Activated naive CD4-positive, alpha-beta T cell treated with anti-CD3 and anti-CD28 coated beads for 36 hours (primary cell): ENCODE measurements around the gene NAXD. TPM values are rescaled to one million over a fixed set of nuclear protein-coding genes. Genes with fewer than 3 reads are reported as not detected.

ENCODE experiments used
- CTCF ChIA-PET: fragments of 350-600 bp; sonication (Branson Sonifier 250); formaldehyde crosslinking; loops from one replicate; lab custom pipeline; 2021; ENCODE audit warnings: antibody characterized with exemption; lab: Charles Lee
- DNase-seq: peaks from one replicate; pipeline ENCODE4 v3.0.0-alpha.2; 2020
- H3K27ac Mint-ChIP-seq: one replicate; pipeline ENCODE4 v1.8.0; 2021; ENCODE audit warnings: mild to moderate bottlenecking, mixed read lengths
- H3K27me3 Mint-ChIP-seq: one replicate; pipeline ENCODE4 v1.8.0; 2021; ENCODE audit warnings: low read depth, mixed read lengths
- H3K36me3 Mint-ChIP-seq: one replicate; pipeline ENCODE4 v1.8.0; 2021; ENCODE audit warnings: low read depth, mixed read lengths
- H3K4me1 Mint-ChIP-seq: one replicate; pipeline ENCODE4 v1.8.0; 2021; ENCODE audit warnings: low read depth, mixed read lengths
- H3K4me3 Mint-ChIP-seq: one replicate; pipeline ENCODE4 v1.8.0; 2021; ENCODE audit warnings: mild to moderate bottlenecking, moderate library complexity, mixed read lengths
- H3K9me3 Mint-ChIP-seq: one replicate; pipeline ENCODE4 v1.8.0; 2021; ENCODE audit warnings: mixed read lengths
- intact Hi-C: fragments of 100-400 bp; cut with micrococcal nuclease; formaldehyde crosslinking; loops from one replicate; pipeline ENCODE4 v1.15.1; 2023
- total RNA-seq, 2 experiments: library from RNA; stranded (reverse); gene quantifications; one replicate each; pipeline ENCODE4 v1.2.3, GENCODE V29; 2021

Gene NAXD
- total RNA-seq, 2 experiments from 2014 or later = 20.8 to 23.3 TPM

GRCh38 chr13:110578363-110578762, 37.0 kb upstream of the NAXD start:
- intact Hi-C loops = loop anchor here (5.0 kb wide), 1 partner anchor 121 kb away; no protein-coding TSS in a partner anchor
- Mint-ChIP-seq H3K4me1 (peaks cover 10% of the 10 kb centered on the region), H3K27me3 (peaks cover 33% of the 10 kb centered on the region), H3K27ac (no peak overlapping the region), H3K4me3 (no peak overlapping the region), H3K36me3 (no peaks in the 10 kb centered on the region), H3K9me3 (no peaks in the 10 kb centered on the region)
- CTCF ChIA-PET = interaction anchor here (1.5 to 1.6 kb wide), 2 partner anchors 15 to 122 kb away, joined by 6 to 7 read pairs; no protein-coding TSS in a partner anchor
- no peak for DNase-seq

GRCh38 chr13:110580800-110581199, 34.5 kb upstream of the NAXD start:
- Mint-ChIP-seq H3K4me3 (no peak overlapping the region), H3K36me3 (no peaks in the 10 kb centered on the region), H3K4me1 (peaks cover 4% of the 10 kb centered on the region), H3K27me3 (peaks cover 18% of the 10 kb centered on the region), H3K27ac (no peak overlapping the region), H3K9me3 (no peaks in the 10 kb centered on the region)
- no peak for DNase-seq
- intact Hi-C loops = no loop called here
- CTCF ChIA-PET = no interaction called here

DNA sequence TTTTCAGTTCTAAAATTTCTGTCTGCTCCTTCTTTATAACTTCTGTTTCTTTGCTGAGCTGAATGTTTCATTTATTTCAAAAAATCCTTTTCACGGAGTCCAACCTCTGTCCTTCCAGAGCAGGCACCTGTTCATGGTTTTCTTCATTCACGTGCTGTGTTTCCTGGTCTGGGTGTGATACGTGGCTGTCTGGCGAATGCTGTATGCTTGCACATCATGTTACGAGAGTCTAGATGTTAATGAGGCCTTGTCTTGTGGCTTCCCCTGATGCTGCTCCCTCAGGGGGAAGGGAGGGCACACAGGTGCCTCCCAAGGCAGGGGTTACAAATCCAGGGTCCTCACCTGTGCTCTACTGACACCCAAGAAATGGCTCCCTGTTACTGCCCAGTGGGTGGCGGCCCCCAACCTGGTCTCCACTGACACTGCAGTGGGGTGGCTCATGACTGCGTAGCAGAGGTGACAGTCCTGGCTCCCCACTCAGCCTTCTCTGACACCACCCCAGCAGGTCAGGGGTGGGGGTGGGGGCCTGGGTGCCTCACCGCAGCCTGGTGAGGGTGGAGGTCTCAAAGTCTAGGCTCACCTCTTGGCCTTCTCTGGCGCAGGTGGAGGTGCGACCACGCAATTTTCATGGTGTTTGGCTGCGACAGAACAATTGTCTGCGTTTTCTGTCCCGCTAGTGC, 33.7 kb upstream of the NAXD start:
- intact Hi-C loops = no loop called here
- CTCF ChIA-PET = interaction anchor here (0.7 kb wide), 1 partner anchor 322 kb away, joined by 3 read pairs; no protein-coding TSS in a partner anchor
- Mint-ChIP-seq H3K4me3 (no peak overlapping the region), H3K9me3 (no peaks in the 10 kb centered on the region), H3K36me3 (no peaks in the 10 kb centered on the region), H3K27ac (no peak overlapping the region), H3K27me3 (peaks cover 13% of the 10 kb centered on the region), H3K4me1 (no peaks in the 10 kb centered on the region)
- DNase-seq = no peak

DNA sequence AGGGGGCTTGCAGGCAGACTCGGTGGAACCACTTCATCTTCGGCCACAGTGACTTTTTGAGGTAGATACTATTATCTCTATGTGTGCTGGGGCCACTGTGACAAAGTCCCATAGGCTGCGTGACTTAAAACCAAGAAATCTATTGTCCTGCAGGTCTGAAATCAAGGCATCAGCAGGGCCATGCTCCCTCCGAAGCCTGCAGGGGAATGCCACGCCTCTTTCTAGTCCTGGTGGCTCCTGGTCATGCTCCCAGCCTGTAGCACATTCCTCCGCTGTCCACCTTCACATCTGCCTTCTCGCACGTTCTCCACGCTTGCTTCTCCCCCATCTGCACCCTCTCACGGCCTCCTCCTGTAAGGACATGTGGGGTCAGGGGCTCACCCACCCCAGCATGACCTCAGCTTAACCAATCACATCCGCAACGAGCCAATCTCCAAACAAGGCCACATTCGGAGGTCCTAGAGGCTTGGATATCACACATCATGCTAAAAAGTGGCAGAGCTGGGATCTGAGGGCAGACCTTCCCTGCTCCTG, 32.9 kb upstream of the NAXD start:
- DNase-seq = no peak
- Mint-ChIP-seq H3K27ac (no peak overlapping the region), H3K9me3 (no peaks in the 10 kb centered on the region), H3K4me3 (no peak overlapping the region), H3K27me3 (peaks cover 13% of the 10 kb centered on the region), H3K4me1 (no peaks in the 10 kb centered on the region), H3K36me3 (no peaks in the 10 kb centered on the region)
- intact Hi-C loops = no loop called here
- CTCF ChIA-PET = interaction anchor here (0.7 kb wide), 1 partner anchor 332 kb away, joined by 3 read pairs; the partner anchor contains the start of gene ANKRD10

DNA sequence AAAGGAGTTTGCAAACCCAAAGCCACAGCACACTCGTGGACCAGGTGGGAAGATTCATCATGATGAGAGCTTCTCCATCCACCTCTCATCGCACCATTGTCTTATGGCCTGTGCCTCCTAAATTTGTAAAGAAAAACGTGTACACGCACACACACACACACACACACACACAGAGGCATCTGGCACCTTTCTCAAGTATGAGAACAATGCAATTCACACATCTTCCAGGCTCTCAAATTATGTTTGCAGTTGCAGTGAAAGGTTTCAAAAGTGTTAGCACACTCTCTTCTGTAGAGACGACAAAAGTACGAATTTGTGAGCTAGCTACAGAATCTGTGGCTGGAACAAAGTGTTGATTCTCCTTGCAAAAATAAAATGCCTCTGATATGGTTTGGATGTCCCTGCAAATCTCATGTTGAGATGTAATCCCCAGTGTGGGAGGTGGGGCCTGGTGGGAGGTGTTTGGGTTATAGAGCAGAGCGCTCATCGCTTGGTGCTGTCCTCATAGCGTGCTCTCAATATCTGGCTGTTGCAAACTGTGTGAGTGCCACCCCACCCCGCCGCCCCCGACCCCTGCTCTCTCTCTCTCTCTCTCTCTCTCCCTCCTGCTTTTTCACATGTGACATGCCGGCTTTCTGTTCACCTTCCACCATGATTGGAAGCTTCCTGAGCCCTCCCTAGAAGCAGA, 32.0 kb upstream of the NAXD start:
- CTCF ChIA-PET = interaction anchor here (0.7 to 1.5 kb wide), 2 partner anchors 10 to 331 kb away, joined by 3 to 5 read pairs; partner anchors contain the start of gene ANKRD10
- Mint-ChIP-seq H3K9me3 (no peaks in the 10 kb centered on the region), H3K4me1 (no peaks in the 10 kb centered on the region), H3K4me3 (no peak overlapping the region), H3K36me3 (no peaks in the 10 kb centered on the region), H3K27ac (no peak overlapping the region), H3K27me3 (peaks cover 13% of the 10 kb centered on the region)
- intact Hi-C loops = no loop called here
- no peak for DNase-seq

DNA sequence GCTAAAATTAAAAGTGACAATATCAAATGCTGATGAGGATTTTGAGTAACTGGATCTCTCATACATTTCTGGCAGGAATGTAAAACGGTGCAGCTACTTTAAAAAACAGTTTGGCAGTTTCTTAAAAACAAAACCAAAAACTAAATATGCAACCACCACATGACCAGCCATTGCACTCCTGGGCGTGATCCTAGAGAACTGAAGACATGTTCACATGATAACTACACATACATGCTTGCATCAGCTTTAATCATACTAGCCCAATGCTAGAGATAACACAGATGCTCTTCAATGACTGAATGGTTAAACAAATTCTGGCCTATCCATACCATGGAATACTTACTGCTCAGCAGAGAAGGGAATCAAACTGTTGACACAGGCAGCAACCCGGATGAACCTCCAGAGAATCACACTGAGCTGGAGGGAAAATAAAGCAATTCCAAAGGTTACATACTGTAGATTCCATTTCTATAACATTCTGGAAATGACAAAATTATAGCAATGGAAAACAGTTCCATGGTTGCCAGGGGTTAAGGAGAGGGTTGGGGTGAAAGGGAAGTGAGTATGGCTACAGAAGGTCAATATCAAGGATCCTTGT, 25.5 kb upstream of the NAXD start:
- Mint-ChIP-seq H3K4me3 (no peak overlapping the region), H3K36me3 (no peaks in the 10 kb centered on the region), H3K27ac (no peak overlapping the region), H3K9me3 (no peaks in the 10 kb centered on the region), H3K4me1 (peaks cover 3% of the 10 kb centered on the region), H3K27me3 (peaks cover 2% of the 10 kb centered on the region)
- no peak for DNase-seq
- intact Hi-C loops = loop anchor here (5.0 kb wide), 3 partner anchors 133 to 462 kb away; no protein-coding TSS in a partner anchor
- CTCF ChIA-PET = no interaction called here

DNA sequence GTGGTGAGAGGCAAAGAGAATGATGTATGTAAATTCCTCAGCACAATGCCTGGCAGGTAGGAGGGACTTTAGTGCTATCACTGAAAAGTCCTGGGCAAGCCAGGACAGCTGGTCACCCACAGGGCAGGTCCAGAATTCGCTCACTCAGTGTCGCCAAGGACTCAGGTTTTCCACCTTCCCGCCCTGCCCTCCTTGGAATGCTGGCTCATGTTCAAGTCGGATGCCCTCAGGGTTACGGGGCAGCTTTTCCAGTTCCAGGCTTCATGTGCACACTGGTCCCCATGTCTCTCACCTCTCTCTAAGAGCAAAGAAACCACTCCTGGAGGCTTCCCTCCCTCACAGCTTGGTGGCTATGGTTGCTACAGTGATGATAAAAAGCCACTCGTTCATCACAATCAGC, 24.8 kb upstream of the NAXD start:
- DNase-seq = no peak
- no peaks in the 10 kb centered on the region for H3K36me3 Mint-ChIP-seq
- H3K27ac Mint-ChIP-seq = no peak overlapping the region
- H3K4me1 Mint-ChIP-seq = peaks cover 3% of the 10 kb centered on the region
- no peaks in the 10 kb centered on the region for H3K27me3 Mint-ChIP-seq
- H3K4me3 Mint-ChIP-seq = no peak overlapping the region
- H3K9me3 Mint-ChIP-seq = no peaks in the 10 kb centered on the region
- CTCF ChIA-PET = no interaction called here
- intact Hi-C loops = loop anchor here (5.0 kb wide), 3 partner anchors 133 to 462 kb away; no protein-coding TSS in a partner anchor

- Mint-ChIP-seq H3K36me3 (no peaks in the 10 kb centered on the region), H3K9me3 (no peaks in the 10 kb centered on the region), H3K27ac (no peak overlapping the region), H3K27me3 (no peaks in the 10 kb centered on the region), H3K4me3 (no peak overlapping the region), H3K4me1 (peaks cover 3% of the 10 kb centered on the region)
- intact Hi-C loops = loop anchor here (1.0 to 5.0 kb wide), 4 partner anchors 135 to 460 kb away; no protein-coding TSS in a partner anchor
- DNase-seq = no peak
- CTCF ChIA-PET = interaction anchor here (0.7 to 2.4 kb wide), 4 partner anchors 8 to 137 kb away, joined by 5 to 16 read pairs (median 8); no protein-coding TSS in a partner anchor
These were observed 22.7 kb upstream of the NAXD start for GRCh38 chr13:110592665-110593064.

GRCh38 chr13:110593430-110594130, 21.8 kb upstream of the NAXD start:
- no peaks in the 10 kb centered on the region for H3K9me3 Mint-ChIP-seq
- H3K27me3 Mint-ChIP-seq = no peaks in the 10 kb centered on the region
- DNase-seq = peak; percentile 21
- H3K4me1 Mint-ChIP-seq = peaks cover 3% of the 10 kb centered on the region
- CTCF ChIA-PET = interaction anchor here (0.6 to 2.5 kb wide), 15 partner anchors 9 to 410 kb away, joined by 3 to 16 read pairs (median 5); no protein-coding TSS in a partner anchor
- no peak overlapping the region for H3K4me3 Mint-ChIP-seq
- no peaks in the 10 kb centered on the region for H3K36me3 Mint-ChIP-seq
- intact Hi-C loops = loop anchor here (1.0 to 5.0 kb wide), 4 partner anchors 136 to 459 kb away; no protein-coding TSS in a partner anchor
- no peak overlapping the region for H3K27ac Mint-ChIP-seq

DNA sequence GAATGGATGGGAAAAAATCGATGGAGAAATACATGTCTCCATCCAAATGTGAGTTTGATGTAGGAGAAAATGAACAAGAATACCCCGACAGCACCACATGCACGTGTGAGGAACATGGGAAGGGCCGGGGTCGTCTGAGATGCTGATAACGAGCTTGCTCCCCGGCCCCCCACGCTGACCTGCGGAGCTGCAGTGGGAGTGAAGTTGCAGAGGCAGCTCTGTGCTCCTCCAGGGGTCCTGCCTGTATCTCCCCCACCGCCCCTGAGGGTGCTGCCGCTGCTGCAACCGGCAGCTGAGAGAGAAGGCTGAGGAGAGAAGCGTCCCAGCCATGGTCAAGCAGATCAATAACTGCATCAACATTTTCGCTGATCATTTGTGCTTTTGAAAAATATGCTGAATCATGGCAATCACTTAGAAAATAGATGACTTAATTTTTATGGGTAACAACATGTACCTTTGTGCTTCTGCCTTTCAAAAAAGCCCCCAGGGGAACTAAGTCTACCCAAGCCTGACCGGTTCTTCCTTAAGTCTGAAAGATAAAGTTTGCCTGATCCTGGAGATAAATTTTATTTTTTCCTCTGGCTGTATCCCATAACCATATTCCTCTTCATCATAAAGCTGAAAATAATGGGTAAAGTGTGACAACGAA, 18.2 kb upstream of the NAXD start:
- no peak overlapping the region for H3K4me3 Mint-ChIP-seq
- no peak overlapping the region for H3K27ac Mint-ChIP-seq
- intact Hi-C loops = no loop called here

DNA sequence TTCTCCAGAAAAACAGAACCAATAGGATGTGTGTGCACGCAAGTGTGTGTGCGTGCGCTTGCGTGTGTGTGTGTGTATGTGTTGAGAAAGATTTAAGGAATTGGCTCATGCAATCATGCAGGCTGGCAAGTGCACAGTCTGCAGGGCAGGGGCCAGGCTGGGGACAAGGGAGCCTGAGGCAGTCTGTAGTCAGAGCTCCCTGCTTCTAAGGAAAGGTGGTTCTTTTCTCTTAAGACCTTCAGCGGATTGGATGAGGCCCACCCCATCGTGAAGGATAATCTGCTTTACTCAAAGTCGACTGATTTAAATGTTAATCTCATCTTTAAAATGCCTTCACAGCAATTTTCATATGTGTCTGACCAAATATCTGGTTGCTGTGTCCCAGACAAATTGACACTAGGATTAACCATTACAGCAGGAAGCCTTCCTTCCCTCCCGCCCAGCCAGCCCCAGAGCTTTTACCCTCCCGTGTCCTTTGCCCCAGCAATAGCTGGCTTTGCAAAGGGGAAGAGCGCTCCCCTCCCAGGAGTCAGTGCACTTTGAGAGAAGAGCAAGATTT, 15.0 kb upstream of the NAXD start:
- intact Hi-C loops = no loop called here
- DNase-seq = no peak
- Mint-ChIP-seq H3K4me1 (no peaks in the 10 kb centered on the region), H3K9me3 (no peaks in the 10 kb centered on the region), H3K27me3 (no peaks in the 10 kb centered on the region), H3K36me3 (no peaks in the 10 kb centered on the region), H3K4me3 (no peak overlapping the region), H3K27ac (no peak overlapping the region)
- CTCF ChIA-PET = interaction anchor here (0.7 kb wide), 1 partner anchor 23 kb away, joined by 4 read pairs; no protein-coding TSS in a partner anchor

More for the DNA sequence above, 18.2 kb upstream of the NAXD start:
- Mint-ChIP-seq H3K4me1 (peaks cover 3% of the 10 kb centered on the region), H3K9me3 (no peaks in the 10 kb centered on the region), H3K27me3 (no peaks in the 10 kb centered on the region), H3K36me3 (no peaks in the 10 kb centered on the region)
- no peak for DNase-seq
- CTCF ChIA-PET = interaction anchor here (0.6 to 2.0 kb wide), 4 partner anchors 13 to 477 kb away, joined by 3 to 6 read pairs (median 5); no protein-coding TSS in a partner anchor
